Activated gamma-delta T cell (primary cell): ENCODE data around the gene FAM118A.
"Not testable (repeated sequence)": the region's sequence is repeated elsewhere in the genome, so short reads cannot be mapped to it uniquely, and the experiment has no call there.

Experiments
- DNase-seq: peaks from one replicate; lab custom pipeline; 2025; lab: John Stamatoyannopoulos, UW

FAM118A gene

DNA sequence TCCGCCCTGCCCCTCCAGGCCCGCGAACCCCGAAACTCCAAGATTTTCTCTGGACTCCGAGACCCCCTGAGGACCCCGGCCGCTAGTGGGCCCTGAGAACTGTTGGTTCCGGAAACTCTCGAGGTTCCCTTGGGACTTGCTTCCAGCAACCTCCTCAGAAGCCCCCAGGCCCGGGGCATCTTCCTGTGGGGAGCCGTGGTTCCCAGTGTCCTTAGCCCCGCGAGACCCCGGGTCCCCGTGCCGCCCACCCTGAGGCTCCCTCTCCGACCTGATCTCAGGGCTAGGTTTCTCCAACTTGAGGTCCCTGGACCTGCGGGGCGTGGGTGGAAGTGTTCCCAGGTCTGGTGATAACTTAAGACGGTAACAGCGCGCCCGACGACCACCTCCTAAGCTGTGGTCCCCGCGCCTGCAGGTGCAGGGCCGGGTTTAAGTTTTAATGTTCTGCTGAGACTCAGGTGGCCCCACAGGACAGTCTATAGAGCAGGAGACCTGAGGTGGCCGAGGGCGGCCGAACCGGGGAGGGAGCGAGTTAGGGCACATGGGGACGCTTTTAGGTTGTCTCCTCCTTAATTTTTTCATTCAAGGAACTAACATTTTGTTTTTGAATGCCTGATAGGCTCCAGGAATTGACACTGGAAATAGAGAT lies 720 bp downstream of the FAM118A start:
- DNase-seq: no peak

DNA sequence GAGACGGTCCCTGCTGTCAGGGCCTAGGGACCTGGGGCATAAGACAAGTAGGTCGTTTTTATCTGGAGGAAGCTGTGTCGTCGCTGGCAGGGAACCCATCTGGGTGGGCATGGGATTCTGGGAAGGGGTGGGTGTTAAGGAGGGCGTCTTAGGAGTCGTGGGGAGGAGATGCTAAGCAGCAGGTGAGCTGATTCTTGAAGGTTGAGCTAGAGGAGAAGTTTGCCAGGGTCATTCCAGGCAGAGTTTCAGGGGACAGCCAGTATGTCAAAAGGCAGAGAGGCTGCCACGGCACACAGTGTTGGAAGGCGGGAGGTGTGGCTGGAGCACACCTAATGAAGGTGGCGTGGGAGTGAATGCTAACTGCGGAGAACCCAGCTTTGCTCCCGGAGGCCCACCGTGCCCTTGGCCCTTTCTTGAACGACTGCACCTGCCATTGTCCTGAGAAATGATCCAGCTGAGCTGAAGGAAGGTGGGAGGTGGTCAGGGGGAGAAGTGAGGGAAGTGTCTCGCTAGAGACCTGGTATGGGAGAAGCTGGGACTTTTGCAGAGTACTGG lies 1.3 kb downstream of the FAM118A start:
- no peak for DNase-seq

GRCh38 chr22:45312415-45312814 lies 2.7 kb downstream of the FAM118A start:
- no peak for DNase-seq

DNA sequence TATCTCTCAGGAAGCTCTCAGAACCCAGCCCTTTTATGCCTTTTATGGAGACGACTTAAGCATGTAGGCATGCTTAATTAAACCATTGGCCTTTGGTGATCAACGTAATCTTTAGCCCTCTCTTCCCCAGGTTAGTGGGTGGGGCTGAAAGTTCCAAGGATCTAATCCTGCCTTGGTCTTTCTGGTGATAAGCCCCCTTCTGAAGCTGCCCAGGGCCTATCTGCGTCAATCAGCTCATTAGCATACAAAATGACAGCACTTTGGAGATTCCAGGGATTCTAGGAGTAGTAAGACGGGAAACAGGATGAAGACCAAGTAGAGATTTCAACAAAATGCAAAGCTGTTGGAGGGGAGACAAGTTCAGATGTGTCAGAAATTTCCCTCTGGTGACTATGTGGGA lies 3.1 kb downstream of the FAM118A start:
- no peak for DNase-seq

DNA sequence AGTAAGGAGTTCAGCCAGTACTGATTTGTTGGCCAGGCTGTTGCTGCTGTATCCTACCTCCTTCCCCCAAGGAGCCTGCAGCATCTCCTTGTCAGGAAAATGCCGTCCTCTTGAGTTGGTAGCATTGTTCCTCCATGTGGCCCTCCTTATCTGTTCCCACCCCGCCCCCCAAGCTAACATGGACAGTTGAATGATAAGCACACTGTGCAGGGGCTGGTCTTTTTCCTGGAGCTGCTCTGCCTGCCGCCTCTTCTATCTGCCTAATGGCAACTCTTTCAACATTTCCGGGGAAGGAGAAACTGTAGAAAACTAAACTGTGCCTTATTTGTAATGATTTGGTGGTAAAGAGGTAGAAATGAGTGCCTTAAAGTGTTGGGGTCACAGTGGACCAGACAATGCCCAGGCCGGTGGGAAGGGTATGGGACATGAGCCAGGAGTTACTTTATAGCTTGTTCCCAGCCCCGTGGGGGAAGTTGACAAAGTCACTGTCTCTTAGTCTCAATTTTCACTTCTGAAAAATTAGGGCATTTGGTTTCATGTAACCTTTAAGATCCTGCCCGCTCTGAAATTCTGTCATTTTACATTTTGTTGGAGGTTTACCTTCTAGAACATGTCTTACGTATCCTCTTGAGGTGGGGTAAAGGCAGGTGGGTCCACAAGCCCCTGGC lies 4.5 kb downstream of the FAM118A start:
- no peak for DNase-seq

GRCh38 chr22:45314786-45315185 lies 5.1 kb downstream of the FAM118A start:
- no peak for DNase-seq

DNA sequence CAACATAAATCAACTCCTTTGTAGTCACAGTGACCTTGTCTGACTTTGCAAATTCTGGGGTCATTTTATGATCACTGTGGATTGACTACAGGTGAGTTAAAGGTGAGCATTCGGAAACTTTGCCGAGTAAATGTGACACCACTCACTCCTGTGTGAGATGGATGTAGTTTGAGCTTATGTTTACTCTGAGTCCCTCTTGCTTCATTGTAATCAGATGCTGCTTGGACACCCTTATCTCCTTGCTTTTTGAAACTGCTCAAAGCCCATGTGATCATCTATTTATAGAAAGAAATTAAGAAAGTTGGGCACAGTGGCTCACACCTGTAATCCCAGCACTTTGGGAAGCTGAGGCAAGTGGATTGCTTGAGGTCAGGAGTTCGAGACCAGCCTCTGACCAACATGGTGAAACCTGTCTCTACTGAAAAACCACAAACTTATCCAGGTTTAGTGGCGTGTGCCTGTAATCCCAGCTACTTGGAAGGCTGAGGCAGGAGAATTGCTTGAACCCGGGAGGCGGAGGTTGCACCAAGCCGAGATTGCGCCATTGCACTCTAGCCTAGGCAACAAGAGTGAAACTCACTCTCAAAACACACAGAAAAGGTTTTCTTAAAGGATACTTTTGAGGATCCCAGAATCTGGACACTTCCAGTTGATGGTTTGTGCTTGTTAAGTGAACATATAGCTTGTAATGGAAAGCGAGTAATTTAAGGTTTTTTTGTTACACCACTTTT lies 7.2 kb downstream of the FAM118A start:
- no peak for DNase-seq

GRCh38 chr22:45317551-45318167 lies 7.9 kb downstream of the FAM118A start:
- DNase-seq: no peak

DNA sequence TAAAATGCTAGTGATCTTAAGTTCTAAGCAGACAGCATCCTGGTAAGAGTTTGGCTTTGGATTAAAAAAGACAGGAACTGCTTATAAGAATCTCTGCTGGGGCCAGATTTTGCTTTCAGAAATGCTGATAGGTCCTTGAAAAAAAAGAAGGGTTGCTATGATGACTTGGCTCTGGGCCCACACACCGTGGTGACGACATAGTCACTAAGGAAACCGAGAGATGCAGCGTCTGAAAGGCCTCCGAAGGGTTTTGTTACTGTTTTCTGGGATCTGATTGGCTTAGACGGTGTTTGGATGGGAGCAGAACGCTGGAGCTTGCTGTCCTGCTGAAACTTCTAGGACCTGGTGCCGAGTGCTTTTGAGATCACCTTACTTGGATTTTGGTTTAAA lies 8.4 kb downstream of the FAM118A start:
- no peak for DNase-seq

- DNase-seq: no peak
These were observed 9.0 kb downstream of the FAM118A start for GRCh38 chr22:45318558-45319323.

GRCh38 chr22:45319324-45319685 lies 9.6 kb downstream of the FAM118A start:
- no peak for DNase-seq

DNA sequence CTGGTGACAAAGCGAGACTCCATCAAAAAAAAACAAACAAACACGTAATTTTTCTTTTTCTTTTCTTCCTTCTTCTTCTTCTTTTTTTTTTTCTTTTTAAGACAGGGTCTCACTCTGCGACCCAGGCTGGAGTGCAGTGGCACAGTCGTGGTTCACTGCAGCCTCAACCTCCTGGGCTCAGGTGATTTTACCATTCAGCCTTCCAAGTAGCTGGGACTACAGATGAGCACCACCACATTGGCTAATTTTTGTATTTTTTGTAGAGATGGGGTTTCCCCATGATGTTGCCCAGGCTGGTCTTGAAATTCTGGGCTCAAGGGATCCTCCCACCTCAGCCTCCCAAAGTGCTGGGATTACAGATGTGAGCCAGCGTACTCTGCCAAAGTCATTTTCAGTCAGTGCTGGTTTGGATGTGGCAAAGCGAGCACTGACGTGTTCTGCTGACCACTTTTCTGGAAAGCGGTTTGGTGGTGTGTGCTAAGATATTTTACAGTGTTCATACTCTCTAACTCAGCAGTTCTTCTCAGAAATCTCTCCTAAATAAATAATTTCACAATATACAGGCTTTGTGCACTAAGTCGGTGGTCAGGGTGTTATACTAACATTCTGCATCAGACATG lies 10.7 kb downstream of the FAM118A start:
- DNase-seq: no peak

DNA sequence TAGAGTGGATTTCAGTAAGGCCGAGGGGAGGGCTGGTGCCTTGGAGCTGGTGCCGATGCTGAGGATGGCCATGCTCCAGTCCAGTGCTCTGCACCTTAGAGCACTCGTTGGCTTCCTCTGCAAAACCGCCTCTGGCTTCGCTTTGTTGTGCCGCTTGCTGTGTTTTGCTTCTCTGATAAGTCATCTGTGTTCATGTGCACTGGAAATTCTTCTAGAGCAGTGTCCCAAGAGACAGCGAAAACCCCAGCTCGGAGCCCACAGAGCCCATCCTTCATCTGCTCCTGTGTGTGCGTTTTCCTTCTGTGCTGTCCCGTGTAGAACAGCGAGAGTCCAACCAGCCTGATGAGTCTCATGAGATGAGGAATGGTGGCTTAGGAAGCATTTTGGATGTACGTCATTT lies 12.1 kb downstream of the FAM118A start:
- no peak for DNase-seq

DNA sequence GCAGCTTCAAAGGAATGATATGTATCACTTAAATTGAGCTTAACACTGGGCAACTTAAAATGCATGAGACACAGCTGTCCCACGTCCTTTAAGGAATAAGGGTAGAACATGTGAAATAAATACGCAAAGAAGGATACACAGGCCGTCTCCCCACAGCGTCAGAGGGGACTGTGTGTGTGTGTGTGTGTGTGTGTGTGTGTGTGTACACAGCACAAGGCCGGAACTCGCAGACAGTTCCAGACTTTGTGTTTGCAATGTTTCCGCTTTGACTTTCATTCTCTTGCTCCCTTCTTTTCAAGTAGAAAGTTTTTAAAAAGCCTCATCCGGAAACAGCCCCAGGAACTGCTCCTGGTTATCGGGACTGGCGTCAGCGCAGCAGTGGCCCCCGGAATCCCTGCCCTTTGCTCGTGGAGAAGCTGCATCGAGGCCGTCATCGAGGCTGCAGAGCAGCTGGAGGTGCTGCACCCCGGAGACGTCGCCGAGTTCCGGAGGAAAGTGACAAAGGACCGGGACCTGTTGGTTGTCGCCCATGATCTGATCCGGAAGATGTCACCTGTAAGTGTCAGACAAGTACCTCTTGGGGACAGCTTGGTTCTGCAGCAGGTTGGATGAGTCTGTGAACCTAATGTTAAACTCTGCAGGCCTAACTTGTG lies 13.3 kb downstream of the FAM118A start:
- no peak for DNase-seq

GRCh38 chr22:45323695-45324094 lies 14.0 kb downstream of the FAM118A start:
- no peak for DNase-seq

DNA sequence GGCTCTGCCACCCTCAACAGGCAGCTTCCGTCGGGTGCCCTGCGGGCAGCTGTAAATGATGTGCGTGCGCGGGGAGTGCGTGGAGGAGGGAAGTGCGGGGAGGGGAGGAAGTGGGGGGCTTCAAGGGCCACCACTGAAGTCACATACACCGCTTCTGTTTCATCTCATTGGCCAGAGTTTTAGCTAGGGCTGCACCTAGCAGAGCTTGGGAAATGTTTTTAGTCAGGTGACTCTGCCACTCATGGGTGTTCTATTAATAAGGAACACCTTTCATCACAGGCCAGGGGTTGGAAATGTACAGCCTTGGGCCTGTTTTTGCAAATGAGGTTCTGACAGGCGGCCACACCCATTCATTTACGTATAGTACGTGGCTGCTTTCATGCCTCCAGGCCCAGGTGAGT lies 14.6 kb downstream of the FAM118A start:
- no peak for DNase-seq

GRCh38 chr22:45328261-45328660 lies 18.5 kb downstream of the FAM118A start:
- not testable (repeated sequence) for DNase-seq

DNA sequence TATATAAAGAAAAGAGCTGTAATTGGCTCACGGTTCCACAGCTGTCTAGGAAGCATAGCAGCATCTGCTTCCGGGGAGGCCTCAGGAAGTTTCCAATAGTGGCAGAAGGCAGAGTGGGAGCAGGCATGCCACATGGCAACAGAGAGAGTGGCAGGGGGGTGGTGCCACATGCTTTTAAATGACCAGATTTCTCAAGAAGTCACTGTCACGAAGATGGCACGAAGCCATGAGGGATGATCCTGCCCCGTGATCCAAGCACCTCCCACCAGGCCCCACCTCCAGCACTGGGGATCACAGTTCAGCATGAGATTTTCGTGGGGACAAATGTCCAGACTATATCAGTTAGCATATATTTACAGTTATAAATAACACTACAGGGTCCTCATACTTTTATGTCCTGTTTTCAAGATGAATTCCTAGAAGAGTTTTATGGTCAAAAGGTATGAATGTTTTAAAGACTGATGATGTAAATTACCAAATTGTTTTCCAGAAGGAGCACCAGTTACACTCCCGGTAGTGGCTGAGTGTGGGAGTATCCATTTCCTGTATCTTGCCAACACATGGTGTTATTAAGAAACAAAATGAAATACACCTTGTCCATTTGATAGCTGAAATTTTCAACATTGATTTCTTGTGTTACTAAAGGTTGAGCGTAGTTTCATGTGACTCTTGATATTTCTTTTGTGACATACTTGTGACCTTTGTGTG lies 19.2 kb downstream of the FAM118A start:
- no peak for DNase-seq

DNA sequence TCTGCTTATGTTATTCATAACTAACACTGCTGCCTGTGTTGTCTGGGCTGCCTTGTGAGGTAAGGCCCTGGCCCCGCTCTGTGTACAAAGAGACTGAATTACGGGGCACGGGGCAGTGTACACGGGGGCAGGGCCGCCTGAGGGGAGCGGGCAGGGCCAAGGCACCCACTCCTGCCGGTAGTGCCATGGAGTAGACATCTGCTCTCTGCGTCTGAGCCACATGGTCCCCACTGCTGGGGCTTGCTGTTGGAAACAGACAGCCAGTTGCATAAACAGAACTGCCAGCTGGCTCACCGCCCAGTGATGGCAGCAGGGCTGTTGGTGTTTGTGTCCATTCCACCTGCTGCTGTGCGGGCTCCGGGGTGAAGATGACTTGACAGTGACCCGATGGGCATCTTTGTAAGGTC lies 19.8 kb downstream of the FAM118A start:
- no peak for DNase-seq

- no peak for DNase-seq
These were observed 20.8 kb downstream of the FAM118A start for GRCh38 chr22:45330548-45330947.
